Activated naive CD8-positive, alpha-beta T cell (primary cell): ENCODE results near the gene SLC27A4.

Experiments used
- H3K27ac Mint-ChIP-seq: one replicate; pipeline ENCODE4 v1.8.0; 2021; ENCODE audit warnings: mixed read lengths
- H3K27me3 Mint-ChIP-seq: one replicate; pipeline ENCODE4 v1.8.0; 2021; ENCODE audit warnings: mixed read lengths
- H3K36me3 Mint-ChIP-seq: one replicate; pipeline ENCODE4 v1.8.0; 2021; ENCODE audit warnings: mixed read lengths
- H3K4me1 Mint-ChIP-seq: one replicate; pipeline ENCODE4 v1.8.0; 2021; ENCODE audit warnings: low read depth, mixed read lengths
- H3K4me3 Mint-ChIP-seq: one replicate; pipeline ENCODE4 v1.8.0; 2021; ENCODE audit warnings: mild to moderate bottlenecking, mixed read lengths
- H3K9me3 Mint-ChIP-seq: one replicate; pipeline ENCODE4 v1.8.0; 2021; ENCODE audit warnings: low read depth, mixed read lengths

SLC27A4 gene

DNA sequence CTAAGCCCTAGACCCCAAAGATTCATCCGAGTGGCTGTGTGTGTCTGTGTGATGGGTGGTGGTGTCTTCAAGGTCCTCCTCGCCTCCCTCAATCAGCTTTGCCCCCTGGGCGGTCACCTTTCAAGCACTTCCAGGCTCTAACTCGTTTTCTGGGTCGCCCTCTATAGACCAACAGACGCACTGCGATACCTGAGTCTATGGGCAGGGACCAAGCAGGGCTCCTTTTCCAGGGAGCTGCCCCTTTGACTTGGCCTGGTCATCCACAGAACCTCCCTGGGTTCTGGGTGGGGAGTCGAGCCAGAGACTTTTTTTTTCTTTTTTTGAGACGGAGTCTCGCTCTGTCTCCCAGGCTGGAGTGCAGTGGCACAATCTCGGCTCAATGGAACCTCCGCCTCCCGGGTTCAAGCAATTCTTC, 1.1 kb downstream of the SLC27A4 start:
- H3K36me3 Mint-ChIP-seq: peaks cover 3% of the 10 kb centered on the region
- H3K4me3 Mint-ChIP-seq: peak overlapping the region; percentile 99
- H3K27ac Mint-ChIP-seq: peak overlapping the region; percentile 94
- no peaks in the 10 kb centered on the region for H3K27me3 Mint-ChIP-seq
- H3K4me1 Mint-ChIP-seq: peaks cover 4% of the 10 kb centered on the region
- no peaks in the 10 kb centered on the region for H3K9me3 Mint-ChIP-seq

GRCh38 chr9:128342971-128343680, 2.8 kb downstream of the SLC27A4 start:
- Mint-ChIP-seq H3K27ac (no peak overlapping the region), H3K9me3 (no peaks in the 10 kb centered on the region), H3K27me3 (no peaks in the 10 kb centered on the region), H3K4me1 (peaks cover 4% of the 10 kb centered on the region), H3K36me3 (peaks cover 3% of the 10 kb centered on the region), H3K4me3 (no peak overlapping the region)

DNA sequence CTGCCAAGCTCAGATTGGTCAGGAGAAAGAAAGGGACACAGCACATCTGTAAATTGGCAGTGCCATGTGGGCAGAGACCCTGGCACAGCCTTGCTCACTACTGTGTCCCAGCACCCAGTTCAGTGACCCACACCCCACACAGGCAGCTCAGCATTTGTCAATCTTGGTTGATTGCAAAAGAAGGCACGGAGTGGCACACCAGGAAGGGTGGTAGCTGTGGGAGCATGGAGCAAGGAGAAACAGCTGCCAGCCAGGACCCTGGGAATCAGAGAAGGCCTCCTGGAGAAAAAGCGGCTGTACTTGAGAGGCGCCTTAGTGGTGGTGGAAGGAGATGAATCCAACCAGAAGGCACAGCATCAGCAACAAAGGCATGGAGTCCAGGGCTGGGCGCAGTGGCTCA, 3.5 kb downstream of the SLC27A4 start:
- Mint-ChIP-seq H3K4me1 (peaks cover 4% of the 10 kb centered on the region), H3K4me3 (no peak overlapping the region), H3K36me3 (peaks cover 3% of the 10 kb centered on the region), H3K27ac (no peak overlapping the region), H3K27me3 (no peaks in the 10 kb centered on the region), H3K9me3 (no peaks in the 10 kb centered on the region)

GRCh38 chr9:128344931-128345605, 4.7 kb downstream of the SLC27A4 start:
- H3K4me1 Mint-ChIP-seq: peaks cover 4% of the 10 kb centered on the region

DNA sequence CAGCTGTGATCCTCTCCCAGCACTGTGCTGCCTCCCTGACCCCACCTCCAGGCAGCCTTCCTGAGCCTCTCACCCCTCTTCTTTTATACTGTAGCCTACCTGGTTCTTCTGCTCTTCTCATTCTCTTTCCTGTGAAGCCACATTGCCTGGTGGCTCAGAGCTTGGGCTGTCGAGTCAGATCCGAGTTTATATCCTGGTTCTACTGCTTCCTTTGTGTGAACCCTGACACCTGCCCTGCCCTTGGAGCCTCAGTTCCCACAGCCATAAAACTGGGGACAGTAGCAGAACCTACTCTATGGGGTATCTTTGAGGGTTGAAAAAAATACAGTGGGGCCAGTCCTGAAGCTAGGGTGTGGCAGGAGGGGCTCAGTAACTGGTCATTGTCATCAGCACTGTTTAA, 8.8 kb downstream of the SLC27A4 start:
- Mint-ChIP-seq H3K27me3 (no peaks in the 10 kb centered on the region), H3K36me3 (no peaks in the 10 kb centered on the region), H3K4me3 (no peak overlapping the region), H3K4me1 (no peaks in the 10 kb centered on the region), H3K27ac (no peak overlapping the region), H3K9me3 (no peaks in the 10 kb centered on the region)

More at GRCh38 chr9:128344931-128345605, 4.7 kb downstream of the SLC27A4 start:
- no peak overlapping the region for H3K27ac Mint-ChIP-seq
- no peak overlapping the region for H3K4me3 Mint-ChIP-seq
- H3K36me3 Mint-ChIP-seq: peaks cover 3% of the 10 kb centered on the region
- H3K27me3 Mint-ChIP-seq: no peaks in the 10 kb centered on the region
- H3K9me3 Mint-ChIP-seq: no peaks in the 10 kb centered on the region

- no peaks in the 10 kb centered on the region for H3K36me3 Mint-ChIP-seq
Observed at GRCh38 chr9:128349772-128350171, 9.4 kb downstream of the SLC27A4 start.

DNA sequence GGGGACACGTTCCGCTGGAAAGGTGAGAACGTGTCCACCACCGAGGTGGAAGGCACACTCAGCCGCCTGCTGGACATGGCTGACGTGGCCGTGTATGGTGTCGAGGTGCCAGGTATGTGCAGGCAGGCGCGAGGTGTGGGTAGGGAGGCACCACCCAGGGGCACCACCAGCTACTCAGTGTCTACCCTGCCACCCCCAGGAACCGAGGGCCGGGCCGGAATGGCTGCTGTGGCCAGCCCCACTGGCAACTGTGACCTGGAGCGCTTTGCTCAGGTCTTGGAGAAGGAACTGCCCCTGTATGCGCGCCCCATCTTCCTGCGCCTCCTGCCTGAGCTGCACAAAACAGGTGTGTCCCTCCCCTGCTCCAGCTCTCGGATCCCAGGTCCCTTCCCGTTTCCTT, 15.1 kb downstream of the SLC27A4 start:
- H3K9me3 Mint-ChIP-seq: no peaks in the 10 kb centered on the region
- no peak overlapping the region for H3K27ac Mint-ChIP-seq
- no peaks in the 10 kb centered on the region for H3K27me3 Mint-ChIP-seq
- H3K4me1 Mint-ChIP-seq: no peaks in the 10 kb centered on the region
- H3K4me3 Mint-ChIP-seq: no peak overlapping the region
- H3K36me3 Mint-ChIP-seq: no peaks in the 10 kb centered on the region

More at GRCh38 chr9:128349772-128350171, 9.4 kb downstream of the SLC27A4 start:
- no peaks in the 10 kb centered on the region for H3K27me3 Mint-ChIP-seq
- H3K27ac Mint-ChIP-seq: no peak overlapping the region
- no peaks in the 10 kb centered on the region for H3K9me3 Mint-ChIP-seq
- H3K4me3 Mint-ChIP-seq: no peak overlapping the region
- no peaks in the 10 kb centered on the region for H3K4me1 Mint-ChIP-seq

DNA sequence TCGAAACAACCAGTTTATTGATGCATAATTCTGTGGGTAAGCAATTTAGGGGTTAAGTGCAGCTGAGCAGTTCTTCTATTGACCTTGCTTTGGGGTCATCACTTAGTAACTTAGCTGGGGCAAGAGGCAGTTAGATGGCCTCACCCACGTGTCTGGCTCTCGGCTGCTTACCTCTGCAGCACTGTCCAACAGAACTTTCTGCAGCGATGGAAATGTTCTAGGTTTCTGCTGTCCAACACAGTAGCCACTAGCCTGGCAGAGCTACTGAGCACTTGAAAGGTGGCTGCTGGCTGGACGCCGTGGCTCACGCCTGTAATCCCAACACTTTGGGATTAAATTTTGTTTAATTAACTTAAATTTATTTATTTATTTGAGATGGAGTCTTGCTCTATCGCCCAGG, 17.8 kb downstream of the SLC27A4 start:
- Mint-ChIP-seq H3K9me3 (no peaks in the 10 kb centered on the region), H3K27ac (no peak overlapping the region), H3K27me3 (no peaks in the 10 kb centered on the region), H3K4me1 (peaks cover 10% of the 10 kb centered on the region), H3K4me3 (no peak overlapping the region), H3K36me3 (no peaks in the 10 kb centered on the region)

DNA sequence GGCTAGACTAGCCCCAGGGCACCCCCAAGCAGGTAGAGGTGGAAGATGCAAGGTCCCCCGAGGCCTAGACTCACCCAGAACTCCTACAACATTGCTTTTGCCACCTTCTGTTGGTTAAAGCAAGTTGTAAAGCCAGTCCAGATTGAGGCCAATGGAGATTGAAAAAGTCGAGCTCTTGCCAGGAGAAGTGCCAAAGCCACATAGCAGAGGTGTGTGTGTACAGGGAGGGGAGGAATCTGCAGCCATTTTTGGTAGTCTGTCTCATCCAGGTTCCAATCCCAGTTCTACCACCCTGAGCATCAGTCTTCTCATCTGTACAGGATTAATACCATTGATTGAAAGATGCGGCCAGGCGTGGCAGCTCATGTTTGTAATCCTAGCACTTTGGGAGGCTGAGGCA, 18.5 kb downstream of the SLC27A4 start:
- H3K27me3 Mint-ChIP-seq: no peaks in the 10 kb centered on the region
- no peak overlapping the region for H3K4me3 Mint-ChIP-seq
- H3K36me3 Mint-ChIP-seq: no peaks in the 10 kb centered on the region
- H3K4me1 Mint-ChIP-seq: peaks cover 10% of the 10 kb centered on the region
- no peak overlapping the region for H3K27ac Mint-ChIP-seq
- no peaks in the 10 kb centered on the region for H3K9me3 Mint-ChIP-seq

- no peak overlapping the region for H3K27ac Mint-ChIP-seq
- no peak overlapping the region for H3K4me3 Mint-ChIP-seq
- H3K27me3 Mint-ChIP-seq: no peaks in the 10 kb centered on the region
- no peaks in the 10 kb centered on the region for H3K36me3 Mint-ChIP-seq
- H3K9me3 Mint-ChIP-seq: no peaks in the 10 kb centered on the region
- peaks cover 15% of the 10 kb centered on the region for H3K4me1 Mint-ChIP-seq
Observed at GRCh38 chr9:128360826-128361225, 20.5 kb downstream of the SLC27A4 start.

GRCh38 chr9:128361296-128361985, 21.1 kb downstream of the SLC27A4 start:
- Mint-ChIP-seq H3K4me1 (peaks cover 15% of the 10 kb centered on the region), H3K27ac (peak overlapping the region; percentile 25), H3K9me3 (no peaks in the 10 kb centered on the region), H3K4me3 (peak overlapping the region; percentile 75), H3K27me3 (no peaks in the 10 kb centered on the region), H3K36me3 (no peaks in the 10 kb centered on the region)

DNA sequence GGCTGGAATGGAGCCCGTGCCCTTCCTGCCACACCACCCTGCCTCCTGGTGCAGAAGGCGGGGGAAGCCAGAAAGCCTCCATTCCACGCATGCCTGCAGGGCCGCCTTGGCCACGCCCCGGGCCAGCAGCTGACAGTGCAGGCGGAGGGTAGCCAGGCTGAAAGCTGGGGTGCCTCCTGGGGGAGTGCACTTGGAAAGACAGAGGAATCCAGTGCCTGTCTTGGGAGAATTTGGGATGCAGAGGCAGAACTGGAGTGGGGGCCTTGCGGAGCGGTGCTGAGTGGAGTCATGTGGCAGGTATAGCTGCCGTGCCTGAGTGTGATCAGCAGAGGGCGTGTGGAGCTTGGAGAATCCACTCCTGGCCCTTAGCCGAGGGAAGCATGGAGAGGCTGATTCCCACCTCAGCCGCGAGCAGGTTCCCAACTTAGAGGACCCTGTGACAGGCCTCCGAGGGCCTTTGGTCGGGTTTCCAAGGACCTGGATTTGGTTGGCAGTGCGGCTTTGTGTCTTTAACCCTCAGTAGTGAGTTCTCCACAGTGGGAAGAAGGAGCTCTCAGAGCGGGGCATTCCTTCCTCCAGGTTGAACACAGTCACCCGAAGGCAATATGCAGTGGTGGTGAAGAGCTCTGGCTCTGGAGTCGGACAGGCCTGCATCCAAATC, 21.8 kb downstream of the SLC27A4 start:
- Mint-ChIP-seq H3K27me3 (no peaks in the 10 kb centered on the region), H3K27ac (no peak overlapping the region)

GRCh38 chr9:128362774-128363173, 22.4 kb downstream of the SLC27A4 start:
- no peak overlapping the region for H3K27ac Mint-ChIP-seq
- H3K27me3 Mint-ChIP-seq: no peaks in the 10 kb centered on the region
- peaks cover 15% of the 10 kb centered on the region for H3K4me1 Mint-ChIP-seq
- H3K4me3 Mint-ChIP-seq: no peak overlapping the region
- H3K9me3 Mint-ChIP-seq: no peaks in the 10 kb centered on the region
- H3K36me3 Mint-ChIP-seq: no peaks in the 10 kb centered on the region

More for the DNA sequence above, 21.8 kb downstream of the SLC27A4 start:
- Mint-ChIP-seq H3K4me1 (peaks cover 15% of the 10 kb centered on the region), H3K9me3 (no peaks in the 10 kb centered on the region), H3K36me3 (no peaks in the 10 kb centered on the region), H3K4me3 (peak overlapping the region; percentile 75)

GRCh38 chr9:128365525-128365924, 25.2 kb downstream of the SLC27A4 start:
- Mint-ChIP-seq H3K4me1 (peaks cover 20% of the 10 kb centered on the region), H3K9me3 (no peaks in the 10 kb centered on the region), H3K36me3 (no peaks in the 10 kb centered on the region), H3K27ac (no peak overlapping the region), H3K27me3 (no peaks in the 10 kb centered on the region), H3K4me3 (no peak overlapping the region)
